Measurements from ENCODE around the gene DACT2.

GRCh38 chr6:168345896-168346754 lies 26.5 kb upstream of the DACT2 start:
- TF ChIP-seq POLR2A (IDR thresholded peaks at IDR 0.05; ENCODE audit: low read length), result no peak
- no peak for TF ChIP-seq GATA1 (IDR thresholded peaks at IDR 0.05; ENCODE audit: low read depth, low read length)
